HG02973 (cell line): ENCODE results near the gene CELF6.
A peak's percentile ranks its signal among the peaks of the same experiment; 100 is the strongest.
"Not testable (repeated sequence)": the region's sequence is repeated elsewhere in the genome, so short reads cannot be mapped to it uniquely, and the experiment has no call there.

Experiments used
- ATAC-seq: cut with Tn5 transposase; IDR thresholded peaks from one replicate; pipeline ENCODE4 v1.9.1; 2021; ENCODE audit warnings: moderate library complexity; ENCODE audit not compliant: unreplicated experiment

The CELF6 gene

GRCh38 chr15:72318408-72318942 lies 1.5 kb downstream of the CELF6 start:
- ATAC-seq: no peak

- ATAC-seq: no peak
Observed at GRCh38 chr15:72315706-72316370, 4.1 kb downstream of the CELF6 start.

- no peak for ATAC-seq
Observed at GRCh38 chr15:72313881-72314280, 6.1 kb downstream of the CELF6 start.

GRCh38 chr15:72313448-72313840 lies 6.5 kb downstream of the CELF6 start:
- no peak for ATAC-seq

GRCh38 chr15:72312605-72313447 lies 7.1 kb downstream of the CELF6 start:
- ATAC-seq: peak; percentile 70

- ATAC-seq: no peak
Observed at GRCh38 chr15:72307026-72307425, 12.9 kb downstream of the CELF6 start.

GRCh38 chr15:72306211-72306785 lies 13.7 kb downstream of the CELF6 start:
- no peak for ATAC-seq

- ATAC-seq: no peak
Observed at GRCh38 chr15:72304596-72304995, 15.4 kb downstream of the CELF6 start.

- no peak for ATAC-seq
Observed at GRCh38 chr15:72302955-72303354, 17.0 kb downstream of the CELF6 start.

- no peak for ATAC-seq
Observed at GRCh38 chr15:72289597-72290325, 30.2 kb downstream of the CELF6 start.

- no peak for ATAC-seq
Observed at GRCh38 chr15:72288796-72289596, 31.0 kb downstream of the CELF6 start.

- ATAC-seq: no peak
Observed at GRCh38 chr15:72285927-72286516, 33.9 kb downstream of the CELF6 start.

GRCh38 chr15:72285402-72285801 lies 34.6 kb downstream of the CELF6 start:
- ATAC-seq: no peak

- ATAC-seq: no peak
Observed at GRCh38 chr15:72284781-72285180, 35.2 kb downstream of the CELF6 start.

GRCh38 chr15:72281713-72282112 lies 38.2 kb downstream of the CELF6 start:
- ATAC-seq: no peak

- no peak for ATAC-seq
Observed at GRCh38 chr15:72280751-72281150, 39.2 kb downstream of the CELF6 start.

- no peak for ATAC-seq
Observed at GRCh38 chr15:72278737-72279136, 41.2 kb downstream of the CELF6 start.

GRCh38 chr15:72276326-72276700 lies 43.6 kb downstream of the CELF6 start:
- ATAC-seq: no peak

- not testable (repeated sequence) for ATAC-seq
Observed at GRCh38 chr15:72275635-72276325, 44.2 kb downstream of the CELF6 start.
